Thymus (tissue), 11 donors: ENCODE measurements around the gene LRRC27. TPM values are rescaled to one million over a fixed set of nuclear protein-coding genes. Genes with fewer than 3 reads are reported as not detected.
"Not testable (repeated sequence)": the region's sequence is repeated elsewhere in the genome, so short reads cannot be mapped to it uniquely, and the experiment has no call there.

Experiments
- DNase-seq, 9 donors: peaks; one replicate each; pipeline ENCODE4 v3.0.0-alpha.2; 2013; ENCODE audit warnings: low spot score in 9 of 9, low read depth in 6 of 9, missing footprints in 1 of 9
- H3K27ac ChIP-seq, 2 donors: one replicate each; pipeline ENCODE4 v1.5.1; 2013; ENCODE audit warnings: control low read depth in 1 of 2, low read depth in 1 of 2, low read length in 1 of 2, mild to moderate bottlenecking in 1 of 2, moderate library complexity in 1 of 2
- H3K27me3 ChIP-seq, 2 donors: one replicate each; pipeline ENCODE4 v1.5.1; 2013; ENCODE audit warnings: low read length in 1 of 2; ENCODE audit not compliant: control insufficient read depth in 2 of 2, insufficient read depth in 1 of 2
- H3K36me3 ChIP-seq, 2 donors: one replicate each; pipeline ENCODE4 v1.5.1; 2013; ENCODE audit warnings: low read length in 1 of 2, mild to moderate bottlenecking in 1 of 2, moderate library complexity in 1 of 2; ENCODE audit not compliant: control insufficient read depth in 2 of 2, insufficient read depth in 2 of 2
- H3K4me1 ChIP-seq, 2 donors: one replicate each; pipeline ENCODE4 v1.5.1; 2013; ENCODE audit warnings: low read length in 2 of 2; ENCODE audit not compliant: control insufficient read depth in 2 of 2, insufficient read depth in 2 of 2
- H3K4me3 ChIP-seq, 2 donors: one replicate each; pipeline ENCODE4 v1.5.1; 2013; ENCODE audit warnings: low read length in 2 of 2, control low read depth in 1 of 2, mild to moderate bottlenecking in 1 of 2
- H3K9me3 ChIP-seq, 2 donors: one replicate each; pipeline ENCODE4 v1.5.1; 2013; ENCODE audit warnings: low read length in 1 of 2, mild to moderate bottlenecking in 1 of 2; ENCODE audit not compliant: control insufficient read depth in 2 of 2, insufficient read depth in 1 of 2
- WGBS: extraction: QIAGEN DNeasy Blood & Tissue Kit; methylation state at CpG from one replicate; pipeline ENCODE4 v1.1.7; 2013; 5-methylcytosine and 5-hydroxymethylcytosine counted together
- polyA plus RNA-seq: library from polyadenylated mRNA; stranded (reverse); fragments of 200-250 nt; gene quantifications from one replicate; pipeline ENCODE4 v1.2.3, GENCODE V29; 2013
- total RNA-seq: library from RNA; stranded (reverse); fragments of 120-200 nt; gene quantifications from one replicate; pipeline ENCODE4 v1.2.4, GENCODE V29; 2013
- donor health status: healthy.

LRRC27 gene
- total and polyA plus RNA-seq, 2 donors = 7.6 to 8.7 TPM

GRCh38 chr10:132311338-132311939 lies 20.6 kb upstream of the LRRC27 start:
- Histone ChIP-seq H3K4me1 (peaks cover 9 to 13% of the 10 kb centered on the region in 2 donors), H3K36me3 (no peaks in the 10 kb centered on the region), H3K9me3 (peaks cover 0 to 9% of the 10 kb centered on the region in 2 donors), H3K27me3 (peaks cover 14 to 32% of the 10 kb centered on the region in 2 donors), H3K4me3 (no peak overlapping the region), H3K27ac (no peak overlapping the region)
- WGBS = 94% methylated on average over 18 of the region's 18 CpGs
- DNase-seq = no peak

- Histone ChIP-seq H3K27me3 (peaks cover 4 to 22% of the 10 kb centered on the region in 2 donors), H3K36me3 (no peaks in the 10 kb centered on the region), H3K4me1 (peaks cover 6 to 7% of the 10 kb centered on the region in 2 donors), H3K9me3 (peaks cover 0 to 9% of the 10 kb centered on the region in 2 donors), H3K4me3 (no peak overlapping the region), H3K27ac (no peak overlapping the region)
- DNase-seq = no peak
- 96% methylated on average over 12 of the region's 12 CpGs for WGBS
These were observed 18.7 kb upstream of the LRRC27 start for GRCh38 chr10:132313305-132313704.

GRCh38 chr10:132313865-132314264 lies 18.1 kb upstream of the LRRC27 start:
- H3K27ac ChIP-seq = no peak overlapping the region
- peaks cover 2 to 3% of the 10 kb centered on the region in 2 donors for H3K4me1 ChIP-seq
- H3K4me3 ChIP-seq = no peak overlapping the region
- WGBS = 96% methylated on average over 6 of the region's 6 CpGs
- peaks cover 0 to 9% of the 10 kb centered on the region in 2 donors for H3K9me3 ChIP-seq
- DNase-seq = no peak
- H3K36me3 ChIP-seq = no peaks in the 10 kb centered on the region
- H3K27me3 ChIP-seq = peaks cover 3 to 18% of the 10 kb centered on the region in 2 donors

GRCh38 chr10:132314336-132314735 lies 17.7 kb upstream of the LRRC27 start:
- no peaks in the 10 kb centered on the region for H3K4me1 ChIP-seq
- no peak for DNase-seq
- 98% methylated on average over 4 of the region's 4 CpGs for WGBS
- no peaks in the 10 kb centered on the region for H3K36me3 ChIP-seq
- no peak overlapping the region for H3K27ac ChIP-seq
- H3K27me3 ChIP-seq = peaks cover 0 to 13% of the 10 kb centered on the region in 2 donors
- no peak overlapping the region for H3K4me3 ChIP-seq
- peaks cover 0 to 9% of the 10 kb centered on the region in 2 donors for H3K9me3 ChIP-seq

GRCh38 chr10:132314881-132315280 lies 17.1 kb upstream of the LRRC27 start:
- H3K4me3 ChIP-seq, H3K36me3 ChIP-seq, H3K27me3 ChIP-seq, DNase-seq, H3K4me1 ChIP-seq, H3K27ac ChIP-seq, H3K9me3 ChIP-seq: not testable (repeated sequence)
- WGBS = 97% methylated on average over 8 of the region's 8 CpGs

GRCh38 chr10:132316133-132316532 lies 15.9 kb upstream of the LRRC27 start:
- Histone ChIP-seq H3K27ac (no peak overlapping the region), H3K27me3 (no peaks in the 10 kb centered on the region), H3K9me3 (peaks cover 0 to 9% of the 10 kb centered on the region in 2 donors), H3K4me3 (no peak overlapping the region), H3K4me1 (no peaks in the 10 kb centered on the region), H3K36me3 (no peaks in the 10 kb centered on the region)
- DNase-seq = no peak
- 97% methylated on average over 5 of the region's 5 CpGs for WGBS

GRCh38 chr10:132317477-132317876 lies 14.5 kb upstream of the LRRC27 start:
- H3K4me3 ChIP-seq, H3K27ac ChIP-seq, H3K9me3 ChIP-seq, H3K4me1 ChIP-seq, H3K27me3 ChIP-seq, DNase-seq, H3K36me3 ChIP-seq: not testable (repeated sequence)
- WGBS = 98% methylated on average over 6 of the region's 6 CpGs

- Histone ChIP-seq H3K9me3 (no peaks in the 10 kb centered on the region), H3K4me1 (no peaks in the 10 kb centered on the region), H3K4me3 (no peak overlapping the region), H3K27me3 (no peaks in the 10 kb centered on the region), H3K27ac (no peak overlapping the region), H3K36me3 (peaks cover 4 to 6% of the 10 kb centered on the region in 2 donors)
- DNase-seq = no peak
- 75% methylated on average over 15 of the region's 15 CpGs for WGBS
These were observed 11.9 kb upstream of the LRRC27 start for GRCh38 chr10:132319853-132320653.

- H3K36me3 ChIP-seq = peaks cover 5 to 6% of the 10 kb centered on the region in 2 donors
- H3K4me1 ChIP-seq = peaks cover 0 to 1% of the 10 kb centered on the region in 2 donors
- no peak overlapping the region for H3K27ac ChIP-seq
- no peaks in the 10 kb centered on the region for H3K9me3 ChIP-seq
- no peaks in the 10 kb centered on the region for H3K27me3 ChIP-seq
- 93% methylated on average over 13 of the region's 13 CpGs for WGBS
- H3K4me3 ChIP-seq = no peak overlapping the region
- no peak for DNase-seq
These were observed 11.1 kb upstream of the LRRC27 start for GRCh38 chr10:132320654-132321469.
